ENCODE data around the gene NUF2.
"Not testable (repeated sequence)": the region's sequence is repeated elsewhere in the genome, so short reads cannot be mapped to it uniquely, and the experiment has no call there.

Gene NUF2

DNA sequence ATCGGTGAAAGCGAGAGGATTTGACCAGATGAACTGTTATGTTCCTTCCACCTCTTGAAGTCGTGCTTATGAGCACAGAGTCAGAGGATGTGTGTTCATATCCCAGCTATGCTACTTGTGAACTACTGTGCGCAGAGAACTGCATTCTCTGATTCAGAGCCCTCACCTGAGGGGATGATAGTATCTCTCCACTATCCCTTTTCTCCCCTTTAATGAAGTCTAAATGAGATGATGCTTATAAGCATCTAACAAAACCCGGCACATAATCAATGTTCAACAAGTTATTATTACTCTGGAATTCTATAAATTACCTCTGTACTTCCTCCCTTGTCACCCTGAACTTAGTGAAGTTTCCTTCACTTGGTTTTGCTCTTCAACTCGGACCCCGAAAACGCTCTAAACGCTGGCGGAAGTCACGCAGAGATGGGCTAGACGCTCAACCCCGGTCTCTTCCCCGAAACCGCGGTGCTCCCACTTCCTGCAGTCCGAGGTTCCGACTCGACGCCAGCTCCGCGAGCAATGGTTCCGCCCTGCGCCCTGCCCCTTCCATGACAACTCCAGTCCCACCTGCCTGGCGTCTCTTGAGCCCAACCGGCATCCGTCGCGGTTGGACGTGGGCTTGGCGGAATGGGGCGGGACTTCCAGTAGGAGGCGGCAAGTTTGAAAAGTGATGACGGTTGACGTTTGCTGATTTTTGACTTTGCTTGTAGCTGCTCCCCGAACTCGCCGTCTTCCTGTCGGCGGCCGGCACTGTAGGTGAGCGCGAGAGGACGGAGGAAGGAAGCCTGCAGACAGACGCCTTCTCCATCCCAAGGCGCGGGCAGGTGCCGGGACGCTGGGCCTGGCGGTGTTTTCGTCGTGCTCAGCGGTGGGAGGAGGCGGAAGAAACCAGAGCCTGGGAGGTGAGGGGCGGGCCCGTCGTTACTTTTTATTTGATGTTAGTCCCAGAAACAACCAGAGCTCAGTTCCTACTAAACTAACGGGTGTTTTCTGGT, at the start of gene NUF2:
Gene NUF2 (plus strand): TSS at position 644 of the 995 bp plus-strand sequence. CDS start 4,098 bp downstream, outside the sequence.
- DNase-seq: peak; percentile 76 to 98 (median 94)

GRCh38 chr1:163273766-163274441, 47.9 kb upstream of the NUF2 start:
- DNase-seq: no peak

DNA sequence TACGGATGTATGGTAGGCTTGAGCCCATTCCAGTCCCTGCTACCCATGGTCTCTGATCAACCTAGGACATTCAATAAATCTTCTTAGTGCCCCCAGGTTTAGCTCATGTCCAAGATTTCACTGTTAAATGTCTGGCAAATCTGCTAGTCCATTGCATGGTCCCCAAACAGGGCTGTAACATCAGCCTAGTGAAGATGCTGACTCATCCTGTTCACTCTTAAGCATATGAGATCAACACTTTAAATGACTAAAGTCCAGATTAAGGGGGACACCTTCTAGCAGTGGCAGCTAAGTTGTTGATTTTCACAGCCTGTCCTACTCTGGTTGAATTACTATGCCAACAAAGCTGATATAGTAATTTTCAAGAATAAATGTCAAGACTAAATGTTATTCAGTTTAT, 46.5 kb upstream of the NUF2 start:
- DNase-seq: no peak

DNA sequence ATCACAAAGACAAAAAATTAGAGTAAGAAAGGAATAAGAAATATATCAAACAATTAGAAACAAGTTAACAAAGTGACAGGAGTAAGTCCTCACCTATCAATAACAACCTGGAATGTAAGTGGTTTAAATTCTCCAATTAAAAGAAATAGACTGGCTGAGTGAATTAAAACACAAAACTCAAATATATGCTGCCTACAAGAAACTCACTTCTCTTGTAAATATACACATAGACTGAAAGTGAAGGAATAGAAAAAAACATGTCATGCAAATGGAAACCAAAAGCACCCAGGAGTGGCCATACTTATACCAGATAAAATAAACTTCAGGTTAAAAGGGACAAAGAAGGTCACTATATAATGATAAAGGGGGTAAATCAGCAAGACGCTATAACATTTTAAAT, 43.2 kb upstream of the NUF2 start:
- no peak for DNase-seq

- DNase-seq: not testable (repeated sequence)
These were observed 36.9 kb upstream of the NUF2 start for GRCh38 chr1:163284867-163285266.

DNA sequence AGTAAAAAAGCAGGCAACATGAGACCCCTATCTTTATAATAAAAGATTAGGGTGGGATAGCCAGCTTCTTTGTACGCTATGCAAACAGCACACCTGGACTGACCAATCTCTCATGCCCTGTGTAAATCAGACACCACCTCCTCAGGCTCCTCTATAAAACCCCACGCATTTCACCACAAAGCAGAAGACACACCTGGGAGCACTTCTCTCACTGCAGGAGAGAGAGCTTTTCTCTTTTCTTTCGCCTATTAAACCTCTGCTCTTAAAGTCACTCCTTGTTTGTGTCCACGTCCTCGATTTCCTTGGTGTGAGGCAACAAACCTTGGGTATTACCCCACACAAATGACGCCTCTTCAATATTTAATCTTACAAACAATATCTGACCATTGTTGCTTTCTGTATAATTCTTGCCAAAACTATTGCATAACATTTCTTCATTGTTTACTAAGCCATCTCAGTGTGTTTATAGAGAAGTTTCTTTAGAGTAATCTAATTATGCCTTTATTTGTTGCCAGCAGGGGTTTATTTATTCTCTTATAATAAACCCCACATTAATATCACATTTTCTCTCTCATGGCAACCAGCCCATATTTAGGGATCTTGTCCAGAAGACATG, 31.6 kb upstream of the NUF2 start:
- DNase-seq: no peak

GRCh38 chr1:163291461-163291860, 30.3 kb upstream of the NUF2 start:
- DNase-seq: no peak

- DNase-seq: not testable (repeated sequence)
These were observed 29.6 kb upstream of the NUF2 start for GRCh38 chr1:163292153-163292552.

GRCh38 chr1:163293497-163293896, 28.3 kb upstream of the NUF2 start:
- DNase-seq: not testable (repeated sequence)

DNA sequence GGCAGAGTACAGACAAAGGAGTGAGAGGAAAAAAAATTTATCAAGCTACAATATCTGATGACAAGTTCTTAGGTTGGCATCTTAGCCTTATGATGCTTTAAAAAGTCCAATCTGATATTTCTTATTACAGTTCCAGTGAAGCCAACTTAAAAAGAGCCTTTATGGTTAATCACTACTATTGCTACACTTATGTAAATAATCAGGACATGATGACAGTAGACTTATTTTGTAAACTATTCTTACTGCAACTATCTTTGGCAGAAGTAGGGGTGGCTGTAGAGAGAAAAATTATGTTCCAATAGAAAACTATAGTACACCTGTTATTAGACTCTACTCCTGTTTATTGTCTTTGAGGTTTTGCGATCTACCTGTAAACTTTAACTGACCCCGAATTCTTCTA, 25.8 kb upstream of the NUF2 start:
- DNase-seq: no peak

GRCh38 chr1:163296504-163297263, 25.1 kb upstream of the NUF2 start:
- no peak for DNase-seq

GRCh38 chr1:163298365-163298764, 23.4 kb upstream of the NUF2 start:
- no peak for DNase-seq

- no peak for DNase-seq
These were observed 21.2 kb upstream of the NUF2 start for GRCh38 chr1:163300568-163300967.

DNA sequence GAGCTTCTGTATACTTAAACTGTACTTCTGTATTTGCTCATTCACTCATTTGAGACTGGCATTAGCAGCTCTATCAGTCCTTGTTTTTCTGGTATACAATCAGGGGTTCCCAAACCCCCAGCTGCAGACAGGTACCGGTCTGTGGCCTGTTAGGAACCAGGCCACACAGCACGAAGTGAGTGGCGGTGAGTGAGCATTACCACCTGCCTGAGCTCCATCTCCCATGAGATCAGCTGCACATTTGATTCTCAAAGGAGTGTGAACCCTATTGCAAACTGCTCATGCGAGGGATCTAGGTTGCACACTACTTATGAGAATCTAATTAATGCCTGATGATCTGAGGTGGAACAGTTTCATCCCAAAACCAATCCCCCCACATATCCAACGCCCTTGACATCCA, 18.2 kb upstream of the NUF2 start:
- no peak for DNase-seq

GRCh38 chr1:163305441-163305840, 16.3 kb upstream of the NUF2 start:
- no peak for DNase-seq

- no peak for DNase-seq
These were observed 14.1 kb upstream of the NUF2 start for GRCh38 chr1:163307479-163308171.

GRCh38 chr1:163308811-163309210, 12.9 kb upstream of the NUF2 start:
- no peak for DNase-seq

- DNase-seq: peak in 12 of 51 donors; percentile 0 to 43 (median 3)
These were observed 5.9 kb upstream of the NUF2 start for GRCh38 chr1:163315773-163316374.

DNA sequence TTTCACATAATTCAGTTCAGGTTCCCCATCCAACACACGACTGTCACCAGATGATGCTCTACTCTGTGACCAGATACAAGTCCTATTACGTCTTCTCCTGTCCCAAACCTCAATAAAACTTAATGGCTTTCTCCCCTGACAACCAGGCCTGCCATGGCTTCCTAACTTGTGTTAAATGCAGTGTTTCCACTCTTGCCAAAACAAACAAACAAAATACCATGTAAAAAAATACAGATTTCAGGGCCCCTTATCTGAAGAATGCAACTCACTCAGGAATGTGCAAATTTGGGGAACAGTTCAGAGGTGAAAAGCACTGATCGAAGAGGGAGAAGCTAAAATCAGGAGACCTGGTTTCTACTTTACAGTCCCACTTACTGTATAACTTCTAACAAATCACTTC, 863 bp upstream of the NUF2 start:
- peak in 1 of 51 donors; percentile 5 for DNase-seq

DNA sequence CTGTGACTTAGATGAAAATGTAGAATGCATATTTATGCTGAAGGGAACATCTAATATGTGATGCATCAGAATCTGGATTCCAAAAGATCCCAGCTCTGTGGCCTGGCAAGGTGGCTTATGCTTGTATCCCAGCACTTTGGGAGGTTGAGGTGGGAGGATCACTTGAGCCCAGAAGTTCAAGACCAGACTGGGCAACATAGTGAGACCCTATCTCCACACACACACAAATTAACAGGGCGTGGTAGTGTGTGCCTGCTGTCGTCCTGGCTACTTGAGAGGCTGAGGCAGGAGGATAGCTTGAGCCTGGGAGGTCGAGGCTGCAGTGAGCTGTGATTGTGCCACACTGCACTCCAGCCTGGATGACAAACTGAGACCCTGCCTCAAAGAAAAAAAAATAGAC, 1.6 kb downstream of the NUF2 start:
- DNase-seq: not testable (repeated sequence)
